Stomach (tissue), 4 donors: Measurements from ENCODE around the gene RNLS.

Experiments used
- CTCF ChIP-seq, 7 experiments: fragments of 450-650 bp in 4 of 7; fragments of 200-600 bp in 3 of 7; sonication (generic) in 3 of 7; IDR thresholded peaks; one replicate each; pipeline ENCODE4 v1.5.1; 2016 to 2019; ENCODE audit warnings: antibody characterized with exemption in 7 of 7, control low read depth in 2 of 7, mild to moderate bottlenecking in 1 of 7
- EP300 ChIP-seq: sonication (generic); formaldehyde crosslinking; IDR thresholded peaks from one replicate; pipeline ENCODE4 v1.6.1; 2017; ENCODE audit warnings: antibody characterized with exemption
- POLR2A ChIP-seq, 4 donors: fragments of 450-650 bp; IDR thresholded peaks; one replicate each; pipeline ENCODE4 v1.6.1; 2016; ENCODE audit warnings: antibody characterized with exemption in 4 of 4, control low read depth in 2 of 4, mild to moderate bottlenecking in 1 of 4, moderate library complexity in 1 of 4
- POLR2AphosphoS5 ChIP-seq, 3 donors: sonication (generic); formaldehyde crosslinking; IDR thresholded peaks; one replicate each; pipeline ENCODE4 v1.6.1; 2016; ENCODE audit warnings: antibody characterized with exemption in 3 of 3

- no peak for TF ChIP-seq CTCF (IDR thresholded peaks at IDR 0.05)
- no peak for TF ChIP-seq EP300
- TF ChIP-seq POLR2A (IDR thresholded peaks at IDR 0.05) = no peak
- TF ChIP-seq POLR2AphosphoS5 (IDR thresholded peaks at IDR 0.05) = no peak
Observed at GRCh38 chr10:88293651-88294230, 289.4 kb downstream of the RNLS start.
